ENCODE measurements around the gene STN1. TPM values are rescaled to one million over a fixed set of nuclear protein-coding genes. Genes with fewer than 3 reads are reported as not detected.

Gene STN1
- total and polyA plus RNA-seq, 12 donors = 16.5 to 38.7 (median 31.4) TPM

DNA sequence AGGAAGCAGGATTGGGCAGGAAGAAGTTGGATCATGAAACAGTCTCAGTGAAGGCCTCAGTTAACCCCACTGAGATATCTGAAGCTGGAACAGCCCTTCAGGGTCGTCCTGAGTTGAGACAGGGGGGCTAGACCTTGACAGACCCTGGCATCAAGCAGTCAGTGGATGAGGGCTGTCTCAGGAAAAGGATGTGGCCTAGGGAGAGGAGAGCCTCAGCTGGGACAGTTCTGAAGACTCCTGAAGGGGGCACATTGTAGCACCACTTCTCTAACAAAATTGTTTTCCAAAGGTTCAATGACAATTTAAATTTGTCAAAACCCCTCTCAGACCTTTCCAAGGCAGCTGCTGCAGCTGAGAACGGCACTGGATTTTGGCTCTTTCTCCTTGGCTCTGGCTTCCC, 33.2 kb upstream of the STN1 start:
- Histone ChIP-seq H3K27me3 (no peaks in the 10 kb centered on the region), H3K4me3 (no peak overlapping the region), H3K9me3 (peaks cover 0 to 10% (median 0%) of the 10 kb centered on the region in 11 donors), H3K4me1 (no peaks in the 10 kb centered on the region), H3K36me3 (no peaks in the 10 kb centered on the region), H3K27ac (no peak overlapping the region)
- WGBS, 2 donors = 63 to 64% methylated on average over 2 of the region's 2 CpGs
- ATAC-seq = no peak
- intact Hi-C loops (cut with DNase I) = no loop called here
- no peak for TF ChIP-seq CTCF (IDR thresholded peaks at IDR 0.05)
- DNase-seq = no peak

GRCh38 chr10:103949728-103950127, 31.7 kb upstream of the STN1 start:
- no peak for TF ChIP-seq CTCF (IDR thresholded peaks at IDR 0.05)
- H3K27ac ChIP-seq = no peak overlapping the region
- no peak for DNase-seq
- H3K36me3 ChIP-seq = no peaks in the 10 kb centered on the region
- no peak for ATAC-seq
- no peak overlapping the region for H3K4me3 ChIP-seq
- intact Hi-C loops (cut with DNase I) = loop anchor here in 1 of 10 donors (10.0 kb wide), 1 partner anchor 55 kb away; no protein-coding TSS in a partner anchor
- H3K9me3 ChIP-seq = peaks cover 0 to 9% (median 0%) of the 10 kb centered on the region in 11 donors
- no peaks in the 10 kb centered on the region for H3K4me1 ChIP-seq
- no peaks in the 10 kb centered on the region for H3K27me3 ChIP-seq
- WGBS, 2 donors = 84 to 86% methylated on average over 4 of the region's 4 CpGs

DNA sequence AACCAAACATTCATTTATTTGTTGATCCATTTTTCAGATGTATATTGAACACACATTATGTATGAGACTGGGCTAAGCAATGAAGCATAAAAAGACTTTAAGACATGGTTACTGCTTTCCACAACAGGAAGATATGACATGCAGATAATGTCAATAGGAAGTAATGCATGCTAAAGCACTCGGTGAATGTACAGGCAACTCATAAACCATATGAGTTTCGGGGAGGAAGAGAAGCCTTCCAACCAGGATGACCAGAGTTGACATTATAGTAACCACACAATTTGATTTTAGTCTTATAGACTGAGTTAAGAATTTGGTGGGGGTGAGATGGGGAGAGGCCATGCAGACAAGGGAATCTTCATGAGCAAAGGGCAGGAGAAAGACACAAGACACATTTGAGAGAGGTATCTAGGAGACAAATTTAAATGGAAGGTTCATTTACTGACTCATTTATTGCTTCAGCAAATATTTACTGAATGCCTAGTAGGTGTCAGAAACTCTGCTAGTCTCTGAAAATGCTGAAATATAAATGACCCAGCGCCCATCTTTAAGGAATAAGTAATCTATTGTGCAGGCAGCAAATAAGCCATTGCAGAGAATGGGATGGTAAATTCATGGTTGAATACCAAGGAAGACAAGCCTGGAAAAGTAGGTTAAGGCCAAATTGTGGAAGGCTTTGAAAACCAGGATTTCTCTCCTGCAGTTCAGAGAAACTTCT, 30.0 kb upstream of the STN1 start:
- no peaks in the 10 kb centered on the region for H3K9me3 ChIP-seq
- ATAC-seq (no peak), DNase-seq (no peak)
- no peaks in the 10 kb centered on the region for H3K36me3 ChIP-seq
- intact Hi-C loops (cut with DNase I) = loop anchor here in 1 of 10 donors (10.0 kb wide), 1 partner anchor 57 kb away; no protein-coding TSS in a partner anchor
- H3K4me3 ChIP-seq = no peak overlapping the region
- H3K27ac ChIP-seq = no peak overlapping the region
- H3K4me1 ChIP-seq = no peaks in the 10 kb centered on the region
- no peak for TF ChIP-seq CTCF (IDR thresholded peaks at IDR 0.05)
- no peaks in the 10 kb centered on the region for H3K27me3 ChIP-seq
- 84 to 85% methylated on average over 3 of the region's 3 CpGs for WGBS, 2 donors

DNA sequence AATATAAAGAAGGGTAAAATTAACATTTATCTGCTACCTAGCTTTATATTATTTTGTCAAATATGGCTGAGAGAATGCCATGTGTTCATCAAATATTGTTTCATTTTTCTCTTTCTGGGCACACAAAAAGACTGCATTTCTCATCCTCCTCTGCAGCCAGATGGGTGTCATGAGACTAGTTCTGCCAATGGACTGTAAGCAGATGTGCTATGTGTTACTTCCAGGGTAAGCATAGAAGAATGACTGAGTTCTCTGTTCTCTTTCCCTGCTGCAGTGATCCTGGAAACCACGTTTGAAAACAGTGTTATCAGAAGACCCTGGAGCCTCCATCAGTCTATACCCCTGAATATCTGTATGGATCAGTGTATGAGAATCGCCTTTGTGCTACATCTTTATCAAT, 24.9 kb upstream of the STN1 start:
- H3K4me1 ChIP-seq = no peaks in the 10 kb centered on the region
- no peaks in the 10 kb centered on the region for H3K27me3 ChIP-seq
- no peak overlapping the region for H3K4me3 ChIP-seq
- no peak for TF ChIP-seq CTCF (IDR thresholded peaks at IDR 0.05)
- H3K36me3 ChIP-seq = no peaks in the 10 kb centered on the region
- H3K9me3 ChIP-seq = no peaks in the 10 kb centered on the region
- intact Hi-C loops (cut with DNase I) = loop anchor here in 1 of 10 donors (10.0 kb wide), 1 partner anchor 62 kb away; no protein-coding TSS in a partner anchor
- ATAC-seq (no peak), DNase-seq (no peak)
- no peak overlapping the region for H3K27ac ChIP-seq
- WGBS, 2 donors = 59 to 60% methylated on average over 2 of the region's 2 CpGs

Measured in heart right ventricle (tissue), 16 donors.